ENCODE data around the gene HHAT. TPM values are rescaled to one million over a fixed set of nuclear protein-coding genes. Genes with fewer than 3 reads are reported as not detected.

The HHAT gene
- total RNA-seq, 1 donor from 2014 or later: 2.4 TPM

- FAIRE-seq (no peak), DNase-seq (ENCODE audit: low spot score in 2 of 2) (no peak)
Measured at GRCh38 chr1:210313046-210313595, 15.6 kb upstream of the HHAT start.

GRCh38 chr1:210313921-210314320 is 14.8 kb upstream of the HHAT start:
- DNase-seq (ENCODE audit: low spot score in 2 of 2): no peak
- FAIRE-seq: no peak

- FAIRE-seq: no peak
- DNase-seq (ENCODE audit: low spot score in 2 of 2): no peak
Measured at GRCh38 chr1:210315529-210315928, 13.2 kb upstream of the HHAT start.

GRCh38 chr1:210321131-210321530 is 7.6 kb upstream of the HHAT start:
- DNase-seq (ENCODE audit: low spot score in 2 of 2) (no peak), FAIRE-seq (no peak)

- DNase-seq (ENCODE audit: low spot score in 2 of 2): no peak
- no peak for FAIRE-seq
Measured at GRCh38 chr1:210321552-210321951, 7.2 kb upstream of the HHAT start.

GRCh38 chr1:210323957-210324356 is 4.7 kb upstream of the HHAT start:
- FAIRE-seq: peak; percentile 43

GRCh38 chr1:210325026-210325670 is 3.6 kb upstream of the HHAT start:
- FAIRE-seq: no peak

More at GRCh38 chr1:210323957-210324356, 4.7 kb upstream of the HHAT start:
- DNase-seq (ENCODE audit: low spot score in 2 of 2): no peak

GRCh38 chr1:210328032-210328745 is 513 bp upstream of the HHAT start:
- DNase-seq (ENCODE audit: low spot score in 2 of 2) (peak; percentile 19), FAIRE-seq (no peak)

More at GRCh38 chr1:210325026-210325670, 3.6 kb upstream of the HHAT start:
- no peak for DNase-seq (ENCODE audit: low spot score in 2 of 2)

- FAIRE-seq (no peak), DNase-seq (ENCODE audit: low spot score in 2 of 2) (no peak)
Measured at GRCh38 chr1:210330279-210330866, 1.7 kb downstream of the HHAT start.

GRCh38 chr1:210332233-210332632 is 3.5 kb downstream of the HHAT start:
- DNase-seq (ENCODE audit: low spot score in 2 of 2) (no peak), FAIRE-seq (no peak)

- no peak for FAIRE-seq
Measured at GRCh38 chr1:210332719-210333398, 4.2 kb downstream of the HHAT start.

GRCh38 chr1:210335001-210335400 is 6.3 kb downstream of the HHAT start:
- DNase-seq (ENCODE audit: low spot score in 2 of 2) (no peak), FAIRE-seq (no peak)

More at GRCh38 chr1:210332719-210333398, 4.2 kb downstream of the HHAT start:
- DNase-seq (ENCODE audit: low spot score in 2 of 2): no peak

GRCh38 chr1:210336362-210336761 is 7.7 kb downstream of the HHAT start:
- DNase-seq (ENCODE audit: low spot score in 2 of 2): no peak
- no peak for FAIRE-seq

- DNase-seq (ENCODE audit: low spot score in 2 of 2): no peak
- no peak for FAIRE-seq
Measured at GRCh38 chr1:210339500-210339899, 10.8 kb downstream of the HHAT start.

- FAIRE-seq (no peak), DNase-seq (ENCODE audit: low spot score in 2 of 2) (no peak)
Measured at GRCh38 chr1:210340311-210340710, 11.6 kb downstream of the HHAT start.

- DNase-seq (ENCODE audit: low spot score in 2 of 2) (no peak), FAIRE-seq (no peak)
Measured at GRCh38 chr1:210340841-210341240, 12.1 kb downstream of the HHAT start.

- DNase-seq (ENCODE audit: low spot score in 2 of 2): no peak
- FAIRE-seq: no peak
Measured at GRCh38 chr1:210342986-210343780, 14.5 kb downstream of the HHAT start.

- FAIRE-seq (no peak), DNase-seq (ENCODE audit: low spot score in 2 of 2) (no peak)
Measured at GRCh38 chr1:210344706-210345105, 16.0 kb downstream of the HHAT start.

- no peak for FAIRE-seq
- no peak for DNase-seq (ENCODE audit: low spot score in 2 of 2)
Measured at GRCh38 chr1:210347112-210347511, 18.4 kb downstream of the HHAT start.

GRCh38 chr1:210351496-210351895 is 22.8 kb downstream of the HHAT start:
- FAIRE-seq: no peak
- DNase-seq (ENCODE audit: low spot score in 2 of 2): no peak

Data from frontal cortex (tissue), 4 donors.